ENCODE results near the gene DUSP7.

The DUSP7 gene

GRCh38 chr3:52099001-52099401, 42.6 kb upstream of the DUSP7 start:
- Histone ChIP-seq H4K20me1 (ENCODE audit: control insufficient read depth, insufficient read depth, low read depth, low read length) (no peaks in the 10 kb centered on the region), H3K4me1 (ENCODE audit: control insufficient read depth, low read length) (no peaks in the 10 kb centered on the region), H3K9me2 (replicated peaks; ENCODE audit: control insufficient read depth, low read length) (no peaks in the 10 kb centered on the region), H3K79me2 (ENCODE audit: control insufficient read depth, low read length) (no peaks in the 10 kb centered on the region), H3K36me3 (ENCODE audit: control insufficient read depth, low read length) (peaks cover 19% of the 10 kb centered on the region; the same call in 1 of the 2 replicates), H3K27ac (ENCODE audit: low read depth, low read length) (no peak overlapping the region), H3K4me3 (ENCODE audit: low read length) (no peak overlapping the region), H3K27me3 (ENCODE audit: control insufficient read depth, low read length) (no peaks in the 10 kb centered on the region), H3K4me2 (ENCODE audit: low read length) (no peak overlapping the region), H3F3A (ENCODE audit: control insufficient read depth, insufficient read depth) (no peaks in the 10 kb centered on the region), H3K9me3 (ENCODE audit: control insufficient read depth, insufficient read depth, low read length) (no peaks in the 10 kb centered on the region)
- TF ChIP-seq EZH2phosphoT487 (IDR thresholded peaks at IDR 0.05; ENCODE audit: borderline replicate concordance, low read length), result no peak
- no peak for TF ChIP-seq CTCF (IDR thresholded peaks at IDR 0.05; ENCODE audit: low read depth, low read length, poor library complexity, severe bottlenecking)

DNA sequence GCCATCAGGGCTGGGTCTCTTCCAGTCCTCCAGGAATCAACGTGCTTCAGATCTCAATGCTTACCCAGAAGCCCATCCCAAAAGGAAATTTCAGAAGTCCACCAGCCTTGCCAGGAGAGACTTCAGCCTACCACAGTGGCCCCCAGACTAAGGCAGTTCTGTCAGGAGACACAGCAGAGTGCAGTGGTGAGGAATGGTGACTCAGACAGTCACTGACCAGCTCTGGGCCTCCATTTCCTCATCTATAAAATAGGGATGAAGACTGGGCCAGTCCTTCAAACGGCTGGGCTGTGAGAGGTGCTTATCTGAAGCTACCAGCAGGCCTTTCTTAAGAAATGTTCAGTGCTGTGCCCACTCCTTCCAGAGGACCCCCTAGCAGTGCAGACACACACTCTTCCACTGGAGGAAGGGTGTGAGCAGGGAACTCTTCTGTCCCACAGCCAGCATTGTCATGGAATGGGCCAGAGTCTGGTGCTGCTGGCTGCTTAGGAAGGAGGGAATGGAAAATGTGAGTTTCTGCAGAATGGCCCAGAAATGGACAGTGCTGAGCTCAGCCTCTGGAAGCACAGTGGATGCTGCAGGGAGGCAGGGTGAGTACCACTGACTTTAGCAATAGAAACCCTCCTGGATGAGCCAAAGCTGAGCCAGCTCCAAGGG, 41.6 kb upstream of the DUSP7 start:
- H3K4me2 ChIP-seq (ENCODE audit: low read length), result no peak overlapping the region
- H3K27ac ChIP-seq (ENCODE audit: low read depth, low read length), result no peak overlapping the region
- H3F3A ChIP-seq (ENCODE audit: control insufficient read depth, insufficient read depth), result no peaks in the 10 kb centered on the region
- no peak overlapping the region for H3K4me3 ChIP-seq (ENCODE audit: low read length)
- no peaks in the 10 kb centered on the region for H3K9me2 ChIP-seq (replicated peaks; ENCODE audit: control insufficient read depth, low read length)
- no peaks in the 10 kb centered on the region for H3K9me3 ChIP-seq (ENCODE audit: control insufficient read depth, insufficient read depth, low read length)
- no peaks in the 10 kb centered on the region for H3K27me3 ChIP-seq (ENCODE audit: control insufficient read depth, low read length)
- H3K4me1 ChIP-seq (ENCODE audit: control insufficient read depth, low read length), result no peaks in the 10 kb centered on the region
- H4K20me1 ChIP-seq (ENCODE audit: control insufficient read depth, insufficient read depth, low read depth, low read length), result no peaks in the 10 kb centered on the region
- H3K36me3 ChIP-seq (ENCODE audit: control insufficient read depth, low read length), result peaks cover 20% of the 10 kb centered on the region; the same call in 1 of the 2 replicates
- no peak for TF ChIP-seq EZH2phosphoT487 (IDR thresholded peaks at IDR 0.05; ENCODE audit: borderline replicate concordance, low read length)
- no peak for TF ChIP-seq CTCF (IDR thresholded peaks at IDR 0.05; ENCODE audit: low read depth, low read length, poor library complexity, severe bottlenecking)
- H3K79me2 ChIP-seq (ENCODE audit: control insufficient read depth, low read length), result no peaks in the 10 kb centered on the region

GRCh38 chr3:52095990-52096775, 39.8 kb upstream of the DUSP7 start:
- TF ChIP-seq CTCF (IDR thresholded peaks at IDR 0.05; ENCODE audit: low read depth, low read length, poor library complexity, severe bottlenecking), result no peak
- no peak for TF ChIP-seq EZH2phosphoT487 (IDR thresholded peaks at IDR 0.05; ENCODE audit: borderline replicate concordance, low read length)

More at GRCh38 chr3:52095990-52096775, 39.8 kb upstream of the DUSP7 start:
- no peak overlapping the region for H3K27ac ChIP-seq (ENCODE audit: low read depth, low read length)
- H3K27me3 ChIP-seq (ENCODE audit: control insufficient read depth, low read length), result no peaks in the 10 kb centered on the region
- H3F3A ChIP-seq (ENCODE audit: control insufficient read depth, insufficient read depth), result no peaks in the 10 kb centered on the region
- H3K9me2 ChIP-seq (replicated peaks; ENCODE audit: control insufficient read depth, low read length), result no peaks in the 10 kb centered on the region
- no peaks in the 10 kb centered on the region for H3K4me1 ChIP-seq (ENCODE audit: control insufficient read depth, low read length)
- no peaks in the 10 kb centered on the region for H3K9me3 ChIP-seq (ENCODE audit: control insufficient read depth, insufficient read depth, low read length)
- no peak overlapping the region for H3K4me2 ChIP-seq (ENCODE audit: low read length)
- no peaks in the 10 kb centered on the region for H4K20me1 ChIP-seq (ENCODE audit: control insufficient read depth, insufficient read depth, low read depth, low read length)
- H3K36me3 ChIP-seq (ENCODE audit: control insufficient read depth, low read length), result peaks cover 23% of the 10 kb centered on the region; the same call in 1 of the 2 replicates
- H3K79me2 ChIP-seq (ENCODE audit: control insufficient read depth, low read length), result no peaks in the 10 kb centered on the region
- no peak overlapping the region for H3K4me3 ChIP-seq (ENCODE audit: low read length)
